Upper lobe of left lung (tissue), 4 donors: ENCODE measurements around the gene LARGE1.

Experiments
- CTCF ChIP-seq, 6 experiments: fragments of 450-650 bp in 4 of 6; fragments of 200-600 bp in 2 of 6; sonication (generic) in 2 of 6; IDR thresholded peaks; one replicate each; pipeline ENCODE4 v1.5.1; 2016 to 2019; ENCODE audit warnings: antibody characterized with exemption in 6 of 6
- EP300 ChIP-seq, 4 donors: sonication (generic); formaldehyde crosslinking; IDR thresholded peaks; one replicate each; pipeline ENCODE4 v1.5.1; 2017; ENCODE audit warnings: antibody characterized with exemption in 4 of 4, control low read depth in 2 of 4
- POLR2A ChIP-seq, 4 donors: fragments of 450-650 bp; IDR thresholded peaks; one replicate each; pipeline ENCODE4 v1.5.1; 2016 to 2017; ENCODE audit warnings: antibody characterized with exemption in 4 of 4, mild to moderate bottlenecking in 2 of 4

GRCh38 chr22:33728847-33729246 is 191.4 kb downstream of the LARGE1 start:
- no peak for TF ChIP-seq CTCF (IDR thresholded peaks at IDR 0.05)
- no peak for TF ChIP-seq POLR2A (IDR thresholded peaks at IDR 0.05)
- TF ChIP-seq EP300 (IDR thresholded peaks at IDR 0.05) = no peak
